GM19193 (cell line): ENCODE results near the gene OLIG2.

Source experiments
- POLR2A ChIP-seq: IDR thresholded peaks from 4 replicates; pipeline ENCODE4 v1.6.1; 2011; ENCODE audit not compliant: insufficient read depth, insufficient read length; ENCODE audit errors: extremely low read depth

Gene OLIG2

GRCh38 chr21:33015096-33015495 is 10.6 kb upstream of the OLIG2 start:
- no peak for TF ChIP-seq POLR2A

- no peak for TF ChIP-seq POLR2A
Measured at GRCh38 chr21:33015756-33016155, 10.0 kb upstream of the OLIG2 start.

GRCh38 chr21:33018707-33019465 is 6.8 kb upstream of the OLIG2 start:
- TF ChIP-seq POLR2A, result no peak

GRCh38 chr21:33019516-33019884 is 6.2 kb upstream of the OLIG2 start:
- TF ChIP-seq POLR2A, result no peak

- TF ChIP-seq POLR2A, result no peak
Measured at GRCh38 chr21:33019885-33020557, 5.7 kb upstream of the OLIG2 start.

- TF ChIP-seq POLR2A, result no peak
Measured at GRCh38 chr21:33020558-33021100, 5.1 kb upstream of the OLIG2 start.

- TF ChIP-seq POLR2A, result no peak
Measured at GRCh38 chr21:33021150-33021549, 4.6 kb upstream of the OLIG2 start.

- TF ChIP-seq POLR2A, result no peak
Measured at GRCh38 chr21:33021667-33022066, 4.1 kb upstream of the OLIG2 start.

GRCh38 chr21:33022489-33022827 is 3.3 kb upstream of the OLIG2 start:
- TF ChIP-seq POLR2A, result no peak

- no peak for TF ChIP-seq POLR2A
Measured at GRCh38 chr21:33022828-33023573, 2.7 kb upstream of the OLIG2 start.

- TF ChIP-seq POLR2A, result no peak
Measured at GRCh38 chr21:33023574-33024200, 2.0 kb upstream of the OLIG2 start.

- no peak for TF ChIP-seq POLR2A
Measured at GRCh38 chr21:33024201-33025103, 1.3 kb upstream of the OLIG2 start.

GRCh38 chr21:33025106-33025488 is 638 bp upstream of the OLIG2 start:
- no peak for TF ChIP-seq POLR2A

GRCh38 chr21:33026443-33026858 is 716 bp downstream of the OLIG2 start:
- TF ChIP-seq POLR2A, result no peak
